Suppressor macrophage treated with lipopolysaccharide for 1 hour (primary cell): Measurements from ENCODE around the gene KIR2DL3.
A peak's percentile ranks its signal among the peaks of the same experiment; 100 is the strongest.
"Not testable (repeated sequence)": the region's sequence is repeated elsewhere in the genome, so short reads cannot be mapped to it uniquely, and the experiment has no call there.

ENCODE experiments used
- DNase-seq, 3 donors: peaks; one replicate each; pipeline ENCODE4 v3.0.0-alpha.2; 2020 to 2022

KIR2DL3 gene

DNA sequence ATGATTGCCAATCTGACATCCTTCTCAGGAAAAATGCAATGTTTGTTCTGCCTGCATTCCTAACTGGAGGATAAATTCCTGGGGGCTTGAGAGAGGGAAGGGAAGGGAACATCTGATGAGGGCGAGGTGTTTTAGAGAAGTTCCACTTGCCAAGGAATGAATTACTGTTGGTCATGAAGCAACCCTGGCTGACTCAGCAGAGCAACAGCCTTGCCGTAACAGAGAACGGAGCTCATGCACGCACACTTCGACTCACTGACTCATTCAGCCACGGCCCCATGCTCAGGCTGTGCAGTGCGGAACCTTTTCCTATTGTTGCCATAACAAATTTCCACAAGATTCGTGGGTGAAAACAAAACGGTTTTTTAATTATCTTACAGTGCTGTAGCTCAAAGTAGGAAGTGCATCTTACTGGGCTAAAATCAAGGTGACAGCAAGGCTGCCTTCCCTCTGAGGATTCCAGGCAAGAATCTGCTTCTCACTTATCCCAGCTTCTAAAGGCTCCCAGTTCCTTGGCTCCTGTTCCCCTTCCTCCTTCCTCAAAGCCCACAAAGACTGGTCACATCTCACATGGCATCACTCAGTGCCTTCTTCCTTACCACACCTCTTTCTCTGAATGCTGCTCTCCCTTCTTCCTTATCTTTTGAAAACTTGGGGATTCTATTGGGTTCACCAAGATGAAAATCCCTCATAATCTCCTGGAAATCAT, 9.5 kb downstream of the KIR2DL3 start:
- DNase-seq = peak; percentile 82 to 89 (median 87)

DNA sequence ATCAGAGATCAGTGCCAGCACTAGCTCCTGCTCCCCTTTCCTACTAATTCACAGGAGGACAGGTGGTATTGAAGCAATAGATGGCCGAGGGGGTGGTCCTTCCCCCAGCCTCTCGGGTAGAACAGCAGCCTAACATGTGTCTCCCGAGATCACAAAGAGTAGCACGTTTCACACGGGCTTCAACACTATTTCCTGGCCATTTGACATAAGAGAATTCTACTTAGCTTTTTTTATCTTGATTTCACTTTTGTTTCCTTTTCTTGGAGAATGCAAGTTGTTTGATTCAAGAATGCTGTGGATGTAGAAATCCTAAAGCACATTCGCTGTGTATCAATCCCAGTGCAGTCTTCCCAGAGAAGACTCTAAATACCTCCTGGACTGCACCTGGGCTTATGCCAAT, 12.0 kb downstream of the KIR2DL3 start:
- peak in 2 of 3 donors; percentile 23 to 69 for DNase-seq

- not testable (repeated sequence) for DNase-seq
Observed at GRCh38 chr19:54756204-54757110, 18.1 kb downstream of the KIR2DL3 start.

DNA sequence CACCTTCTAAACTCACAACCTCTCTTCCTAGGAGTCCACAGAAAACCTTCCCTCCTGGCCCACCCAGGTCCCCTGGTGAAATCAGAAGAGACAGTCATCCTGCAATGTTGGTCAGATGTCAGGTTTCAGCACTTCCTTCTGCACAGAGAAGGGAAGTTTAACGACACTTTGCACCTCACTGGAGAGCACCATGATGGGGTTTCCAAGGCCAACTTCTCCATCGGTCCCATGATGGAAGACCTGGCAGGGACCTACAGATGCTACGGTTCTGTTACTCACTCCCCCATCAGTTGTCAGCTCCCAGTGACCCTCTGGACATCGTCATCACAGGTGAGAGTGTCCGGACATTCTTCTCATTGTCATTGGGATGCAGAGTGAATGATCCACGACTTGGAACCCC, 20.3 kb downstream of the KIR2DL3 start:
- DNase-seq = peak in 1 of 3 donors; percentile 39

GRCh38 chr19:54764219-54764618, 25.9 kb downstream of the KIR2DL3 start:
- peak; percentile 64 to 87 (median 78) for DNase-seq

DNA sequence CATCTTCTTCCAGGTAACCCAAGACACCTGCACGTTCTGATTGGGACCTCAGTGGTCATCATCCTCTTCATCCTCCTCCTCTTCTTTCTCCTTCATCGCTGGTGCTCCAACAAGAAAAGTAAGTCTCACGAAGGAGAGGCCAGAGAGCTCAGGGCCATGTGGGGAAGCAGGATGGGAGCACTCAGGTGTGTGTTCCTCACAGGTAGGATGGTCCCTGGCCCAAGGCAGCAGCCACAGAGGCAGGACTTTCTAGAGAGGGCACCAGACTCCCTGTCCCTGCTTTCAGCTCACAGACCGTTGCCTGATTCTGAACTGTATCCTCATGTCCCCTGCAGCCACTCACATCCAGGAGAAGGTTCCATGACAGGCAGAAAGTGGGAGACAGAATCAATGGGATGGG, 28.2 kb downstream of the KIR2DL3 start:
- DNase-seq = not testable (repeated sequence)

DNA sequence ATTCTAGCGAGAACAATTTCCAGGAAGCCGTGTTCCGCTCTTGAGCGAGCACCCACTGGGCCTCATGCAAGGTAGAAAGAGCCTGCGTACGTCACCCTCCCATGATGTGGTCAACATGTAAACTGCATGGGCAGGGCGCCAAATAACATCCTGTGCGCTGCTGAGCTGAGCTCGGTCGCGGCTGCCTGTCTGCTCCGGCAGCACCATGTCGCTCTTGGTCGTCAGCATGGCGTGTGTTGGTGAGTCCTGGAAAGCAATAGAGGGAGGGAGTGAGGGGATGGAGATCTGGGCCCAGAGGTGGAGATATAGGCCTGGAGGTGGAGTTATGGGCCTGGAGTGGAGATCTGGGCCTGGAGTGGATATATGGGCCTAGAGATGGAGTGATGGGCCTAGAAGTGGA, 31.3 kb downstream of the KIR2DL3 start, which contains the start of gene KIR2DL1:
Gene KIR2DL1, plus strand, starts transcription at position 148 of the 400 bp plus-strand sequence. Its CDS starts 58 bp downstream, at position 206.
- DNase-seq = not testable (repeated sequence)

- DNase-seq = not testable (repeated sequence)
Observed at GRCh38 chr19:54770511-54770910, 32.2 kb downstream of the KIR2DL3 start.

- not testable (repeated sequence) for DNase-seq
Observed at GRCh38 chr19:54771018-54771960, 33.0 kb downstream of the KIR2DL3 start.

DNA sequence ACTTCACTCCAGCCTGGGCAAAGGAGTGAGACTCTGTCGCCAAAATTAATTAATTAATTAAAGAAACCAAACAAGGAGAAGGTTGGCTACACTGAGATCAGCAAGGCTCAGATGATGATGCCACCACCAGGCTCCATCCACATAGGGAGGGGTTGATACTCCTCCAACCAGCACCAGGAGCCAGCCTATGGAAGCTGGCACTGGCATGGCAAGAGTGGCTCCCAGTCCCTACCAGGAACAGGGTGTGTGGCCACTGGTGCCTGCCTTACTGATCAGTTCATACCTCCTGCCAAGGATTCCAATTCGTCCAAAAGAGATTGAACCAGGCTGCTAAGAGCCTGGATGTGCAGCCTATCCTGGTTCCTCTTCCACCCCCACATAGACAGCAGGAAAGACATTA, 34.4 kb downstream of the KIR2DL3 start:
- not testable (repeated sequence) for DNase-seq

DNA sequence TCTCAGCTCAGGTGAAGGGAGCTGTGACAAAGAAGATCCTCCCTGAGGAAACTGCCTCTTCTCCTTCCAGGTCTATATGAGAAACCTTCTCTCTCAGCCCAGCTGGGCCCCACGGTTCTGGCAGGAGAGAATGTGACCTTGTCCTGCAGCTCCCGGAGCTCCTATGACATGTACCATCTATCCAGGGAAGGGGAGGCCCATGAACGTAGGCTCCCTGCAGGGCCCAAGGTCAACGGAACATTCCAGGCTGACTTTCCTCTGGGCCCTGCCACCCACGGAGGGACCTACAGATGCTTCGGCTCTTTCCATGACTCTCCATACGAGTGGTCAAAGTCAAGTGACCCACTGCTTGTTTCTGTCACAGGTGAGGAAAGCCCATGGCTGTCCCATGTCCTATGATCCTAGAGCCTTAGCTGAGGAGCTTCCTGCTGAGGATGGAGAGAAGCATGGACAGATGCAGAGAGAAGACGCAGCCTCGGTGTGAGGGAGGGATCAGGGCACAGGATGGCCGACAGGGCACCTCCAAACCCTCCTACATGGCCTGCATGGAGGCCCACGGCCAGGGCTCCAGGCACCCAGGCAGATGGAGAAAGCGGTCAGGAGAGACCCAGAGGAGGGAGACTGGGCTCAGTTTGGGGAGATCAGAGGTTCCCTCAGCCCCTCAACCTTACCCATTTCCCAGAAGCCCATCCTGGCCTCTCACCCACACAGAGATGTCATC, 36.9 kb downstream of the KIR2DL3 start:
- DNase-seq = not testable (repeated sequence)

GRCh38 chr19:54775830-54776229, 37.5 kb downstream of the KIR2DL3 start:
- not testable (repeated sequence) for DNase-seq

DNA sequence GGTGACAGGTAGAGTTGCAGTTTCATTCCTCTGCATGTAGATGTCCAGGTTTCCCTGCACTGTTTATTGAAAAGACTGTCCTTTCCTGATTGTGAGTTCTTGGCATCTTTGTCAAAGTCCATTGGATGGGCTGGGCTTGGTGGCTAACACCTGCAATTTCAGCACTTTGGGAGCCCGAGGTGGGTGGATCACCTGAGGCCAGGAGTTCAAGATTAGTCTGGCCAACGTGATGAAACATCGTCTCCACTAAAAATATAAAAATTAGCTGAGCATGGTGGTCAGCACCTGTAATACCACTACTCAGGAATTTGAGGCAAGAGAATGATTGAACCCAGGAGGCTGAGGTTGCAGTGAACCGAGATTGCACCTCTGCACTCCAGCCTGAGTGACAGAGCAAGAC, 39.5 kb downstream of the KIR2DL3 start:
- not testable (repeated sequence) for DNase-seq

DNA sequence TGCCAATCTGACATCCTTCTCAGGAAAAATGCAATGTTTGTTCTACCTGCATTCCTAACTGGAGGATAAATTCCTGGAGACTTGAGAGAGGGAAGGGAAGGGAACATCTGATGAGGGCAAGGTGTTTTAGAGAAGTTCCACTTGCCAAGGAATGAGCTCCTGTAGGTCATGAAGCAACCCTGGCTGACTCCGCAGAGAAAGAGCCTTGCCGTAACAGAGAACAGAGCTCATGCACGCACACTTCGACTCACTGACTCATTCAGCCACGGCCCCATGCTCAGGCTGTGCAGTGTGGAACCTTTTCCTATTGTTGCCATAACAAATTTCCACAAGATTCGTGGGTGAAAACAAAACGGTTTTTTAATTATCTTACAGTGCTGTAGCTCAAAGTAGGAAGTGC, 40.6 kb downstream of the KIR2DL3 start:
- DNase-seq = peak; percentile 60 to 77 (median 76)

- DNase-seq = not testable (repeated sequence)
Observed at GRCh38 chr19:54782916-54783315, 44.6 kb downstream of the KIR2DL3 start.

DNA sequence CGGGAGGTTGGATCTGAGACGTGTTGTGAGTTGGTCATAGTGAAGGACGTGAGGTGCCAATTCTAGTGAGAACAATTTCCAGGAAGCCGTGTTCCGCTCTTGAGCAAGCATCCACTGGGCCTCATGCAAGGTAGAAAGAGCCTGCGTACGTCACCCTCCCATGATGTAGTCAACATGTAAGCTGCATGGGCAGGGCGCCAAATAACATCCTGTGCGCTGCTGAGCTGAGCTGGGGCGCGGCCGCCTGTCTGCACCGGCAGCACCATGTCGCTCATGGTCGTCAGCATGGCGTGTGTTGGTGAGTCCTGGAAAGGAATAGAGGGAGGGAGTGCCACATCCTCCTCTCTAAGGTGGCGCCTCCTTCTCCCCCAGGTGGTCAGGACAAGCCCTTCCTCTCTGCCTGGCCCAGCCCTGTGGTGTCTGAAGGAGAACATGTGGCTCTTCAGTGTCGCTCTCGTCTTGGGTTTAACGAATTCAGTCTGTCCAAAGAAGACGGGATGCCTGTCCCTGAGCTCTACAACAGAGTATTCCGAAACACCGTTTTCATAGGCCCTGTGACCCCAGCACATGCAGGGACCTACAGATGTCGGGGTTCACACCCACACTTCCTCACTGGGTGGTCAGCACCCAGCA, 47.9 kb downstream of the KIR2DL3 start:
- DNase-seq = not testable (repeated sequence)

GRCh38 chr19:54788154-54788553, 49.8 kb downstream of the KIR2DL3 start:
- DNase-seq = peak; percentile 65 to 81 (median 73)

DNA sequence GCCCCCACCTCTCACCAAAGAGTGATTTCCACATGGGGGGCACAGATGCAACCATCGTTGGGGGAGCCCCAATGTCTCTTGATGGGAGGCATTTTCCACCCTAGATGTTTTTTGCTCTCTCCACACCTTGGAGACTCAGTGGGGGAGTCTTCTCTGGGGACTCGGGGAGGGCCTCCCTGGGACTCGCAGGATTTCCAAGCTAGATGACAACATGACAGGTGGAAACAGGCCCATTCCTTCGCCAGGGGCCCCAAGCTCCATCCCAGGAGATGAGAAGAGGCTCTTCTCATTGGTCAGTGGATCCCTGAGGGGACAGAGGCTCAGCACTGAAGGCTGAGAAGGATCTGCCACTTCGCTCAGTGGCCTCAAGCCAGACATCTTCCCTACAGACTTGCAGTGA, 52.4 kb downstream of the KIR2DL3 start:
- DNase-seq = no peak

- no peak for DNase-seq
Observed at GRCh38 chr19:54791476-54791875, 53.2 kb downstream of the KIR2DL3 start.

DNA sequence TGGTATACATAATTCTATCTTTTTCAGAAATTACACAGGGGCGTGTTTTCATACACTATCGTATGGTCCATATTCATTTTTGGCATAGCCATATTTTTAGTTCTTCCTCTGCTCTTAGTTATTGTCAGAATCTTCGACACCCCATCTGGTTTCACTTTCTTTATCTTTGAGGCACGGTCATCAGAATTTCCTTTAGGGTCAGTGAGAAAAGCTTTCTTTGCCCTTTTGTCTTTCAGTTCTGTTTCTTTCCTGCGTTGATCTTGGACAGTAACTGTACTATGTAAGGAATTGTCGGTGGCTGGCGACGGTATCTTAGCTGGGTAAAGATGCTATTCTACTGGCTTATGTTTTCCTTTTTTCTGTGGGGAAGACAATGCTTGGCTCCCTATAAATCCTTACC, 54.5 kb downstream of the KIR2DL3 start:
- peak; percentile 61 to 82 (median 74) for DNase-seq

- DNase-seq = peak; percentile 41 to 72 (median 71)
Observed at GRCh38 chr19:54795758-54796157, 57.4 kb downstream of the KIR2DL3 start.
